NCI-H1105 treated with DMSO at 0.1 percent for 48 hours (cell line): Measurements from ENCODE around the gene CUTC.

Experiments
- DNase-seq: peaks from one replicate; lab custom pipeline; 2025; lab: John Stamatoyannopoulos, UW

Gene CUTC

GRCh38 chr10:99784016-99784726 is 52.1 kb downstream of the CUTC start:
- DNase-seq = no peak

GRCh38 chr10:99784727-99785441 is 52.9 kb downstream of the CUTC start:
- no peak for DNase-seq

GRCh38 chr10:99785646-99786045 is 53.6 kb downstream of the CUTC start:
- no peak for DNase-seq

- no peak for DNase-seq
Observed at GRCh38 chr10:99787311-99787710, 55.3 kb downstream of the CUTC start.

- DNase-seq = no peak
Observed at GRCh38 chr10:99787782-99788445, 55.9 kb downstream of the CUTC start.

GRCh38 chr10:99788598-99789256 is 56.7 kb downstream of the CUTC start:
- no peak for DNase-seq

- DNase-seq = no peak
Observed at GRCh38 chr10:99791831-99792230, 59.8 kb downstream of the CUTC start.

GRCh38 chr10:99793819-99794218 is 61.8 kb downstream of the CUTC start:
- DNase-seq = no peak

- no peak for DNase-seq
Observed at GRCh38 chr10:99796928-99797327, 64.9 kb downstream of the CUTC start.

GRCh38 chr10:99798031-99798430 is 66.0 kb downstream of the CUTC start:
- no peak for DNase-seq

GRCh38 chr10:99798920-99799319 is 66.9 kb downstream of the CUTC start:
- no peak for DNase-seq

GRCh38 chr10:99799613-99800012 is 67.6 kb downstream of the CUTC start:
- DNase-seq = no peak

GRCh38 chr10:99804471-99804870 is 72.4 kb downstream of the CUTC start:
- DNase-seq = no peak

GRCh38 chr10:99805190-99805589 is 73.2 kb downstream of the CUTC start:
- no peak for DNase-seq
